ENCODE measurements around the gene MYO3B. TPM values are rescaled to one million over a fixed set of nuclear protein-coding genes. Genes with fewer than 3 reads are reported as not detected.

The MYO3B gene
- total RNA-seq, 2 donors from 2014 or later = 2.0 to 4.7 TPM

DNA sequence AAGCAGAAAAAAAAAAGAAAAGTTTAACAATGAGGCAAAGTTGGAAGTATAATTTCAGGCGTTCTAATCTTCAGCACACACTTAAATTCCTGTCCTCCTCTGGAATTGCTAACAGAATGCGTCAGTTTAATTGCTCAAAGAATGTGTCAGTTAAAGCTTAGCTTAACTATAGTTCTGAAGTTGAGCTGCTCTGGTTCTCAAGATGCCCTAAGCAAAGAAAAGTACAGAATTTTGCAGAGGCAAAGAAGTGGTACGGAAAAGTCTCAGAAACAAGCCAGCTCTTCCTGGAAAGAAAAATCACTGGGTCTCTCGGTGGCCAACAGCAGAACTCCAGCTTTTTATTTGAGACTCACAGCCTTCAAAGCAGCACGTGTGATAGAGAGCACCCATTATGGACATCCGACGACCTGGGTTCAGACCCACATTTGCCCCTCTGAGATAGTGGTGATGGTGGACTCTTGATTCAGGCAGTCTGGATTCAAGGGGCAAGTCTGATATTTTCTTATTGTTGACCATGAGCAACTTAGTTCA, 22.2 kb upstream of the MYO3B start:
- intact Hi-C loops (cut with DNase I) = no loop called here
- DNase-seq = no peak
- ATAC-seq = no peak
- no peaks in the 10 kb centered on the region for H3K9me3 ChIP-seq
- H3K4me1 ChIP-seq = peaks cover 6% of the 10 kb centered on the region
- no peak overlapping the region for H3K4me3 ChIP-seq
- H3K27me3 ChIP-seq = no peaks in the 10 kb centered on the region
- H3K36me3 ChIP-seq (replicated peaks in 1 of 2; ENCODE audit: insufficient read depth in 1 of 2, low read depth in 2 of 2) = no peaks in the 10 kb centered on the region
- no peak for TF ChIP-seq POLR2A (IDR thresholded peaks at IDR 0.05)
- TF ChIP-seq, protein P1, sequence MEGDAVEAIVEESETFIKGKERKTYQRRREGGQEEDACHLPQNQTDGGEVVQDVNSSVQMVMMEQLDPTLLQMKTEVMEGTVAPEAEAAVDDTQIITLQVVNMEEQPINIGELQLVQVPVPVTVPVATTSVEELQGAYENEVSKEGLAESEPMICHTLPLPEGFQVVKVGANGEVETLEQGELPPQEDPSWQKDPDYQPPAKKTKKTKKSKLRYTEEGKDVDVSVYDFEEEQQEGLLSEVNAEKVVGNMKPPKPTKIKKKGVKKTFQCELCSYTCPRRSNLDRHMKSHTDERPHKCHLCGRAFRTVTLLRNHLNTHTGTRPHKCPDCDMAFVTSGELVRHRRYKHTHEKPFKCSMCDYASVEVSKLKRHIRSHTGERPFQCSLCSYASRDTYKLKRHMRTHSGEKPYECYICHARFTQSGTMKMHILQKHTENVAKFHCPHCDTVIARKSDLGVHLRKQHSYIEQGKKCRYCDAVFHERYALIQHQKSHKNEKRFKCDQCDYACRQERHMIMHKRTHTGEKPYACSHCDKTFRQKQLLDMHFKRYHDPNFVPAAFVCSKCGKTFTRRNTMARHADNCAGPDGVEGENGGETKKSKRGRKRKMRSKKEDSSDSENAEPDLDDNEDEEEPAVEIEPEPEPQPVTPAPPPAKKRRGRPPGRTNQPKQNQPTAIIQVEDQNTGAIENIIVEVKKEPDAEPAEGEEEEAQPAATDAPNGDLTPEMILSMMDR (IDR thresholded peaks at IDR 0.05) = no peak
- H3K27ac ChIP-seq = no peak overlapping the region
- 32 to 36% methylated on average over 7 of the region's 7 CpGs for WGBS, 2 donors

DNA sequence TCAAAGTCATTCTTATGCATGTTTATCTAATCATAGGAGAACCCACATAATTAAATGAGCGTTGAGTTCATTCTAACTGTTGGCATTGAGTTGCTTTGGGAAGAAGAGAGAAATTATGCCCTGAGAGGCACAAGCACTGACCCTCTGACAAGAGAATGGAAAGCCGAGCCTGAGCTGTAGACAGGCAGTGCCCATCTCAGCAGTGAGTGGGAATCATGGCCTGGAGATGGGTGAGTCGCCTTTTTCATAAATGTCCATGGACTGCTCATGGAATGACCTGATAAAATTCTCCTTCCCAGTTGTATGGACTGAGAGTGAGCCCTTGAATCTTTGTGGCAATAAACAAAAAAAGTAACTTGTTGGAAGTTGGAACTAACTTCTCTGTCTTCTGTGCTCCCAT, 21.4 kb upstream of the MYO3B start:
- Histone ChIP-seq H3K4me1 (peaks cover 6% of the 10 kb centered on the region), H3K4me3 (no peak overlapping the region), H3K27me3 (no peaks in the 10 kb centered on the region), H3K36me3 (replicated peaks in 1 of 2; ENCODE audit: insufficient read depth in 1 of 2, low read depth in 2 of 2) (no peaks in the 10 kb centered on the region), H3K9me3 (no peaks in the 10 kb centered on the region), H3K27ac (no peak overlapping the region)
- TF ChIP-seq, protein P1 (IDR thresholded peaks at IDR 0.05) = no peak
- TF ChIP-seq POLR2A (IDR thresholded peaks at IDR 0.05) = no peak
- intact Hi-C loops (cut with DNase I) = no loop called here
- DNase-seq = no peak
- 73 to 79% methylated on average over 3 of the region's 3 CpGs for WGBS, 2 donors
- ATAC-seq = no peak

GRCh38 chr2:170157025-170157684, 20.8 kb upstream of the MYO3B start:
- ATAC-seq = no peak
- Histone ChIP-seq H3K36me3 (replicated peaks in 1 of 2; ENCODE audit: insufficient read depth in 1 of 2, low read depth in 2 of 2) (no peaks in the 10 kb centered on the region), H3K9me3 (no peaks in the 10 kb centered on the region), H3K4me3 (no peak overlapping the region), H3K27me3 (no peaks in the 10 kb centered on the region), H3K27ac (no peak overlapping the region), H3K4me1 (peaks cover 6% of the 10 kb centered on the region)
- DNase-seq = no peak
- WGBS, 2 donors = 29 to 41% methylated on average over 3 of the region's 3 CpGs
- intact Hi-C loops (cut with DNase I) = no loop called here
- TF ChIP-seq, protein P1 (IDR thresholded peaks at IDR 0.05) = no peak
- TF ChIP-seq POLR2A (IDR thresholded peaks at IDR 0.05) = no peak

DNA sequence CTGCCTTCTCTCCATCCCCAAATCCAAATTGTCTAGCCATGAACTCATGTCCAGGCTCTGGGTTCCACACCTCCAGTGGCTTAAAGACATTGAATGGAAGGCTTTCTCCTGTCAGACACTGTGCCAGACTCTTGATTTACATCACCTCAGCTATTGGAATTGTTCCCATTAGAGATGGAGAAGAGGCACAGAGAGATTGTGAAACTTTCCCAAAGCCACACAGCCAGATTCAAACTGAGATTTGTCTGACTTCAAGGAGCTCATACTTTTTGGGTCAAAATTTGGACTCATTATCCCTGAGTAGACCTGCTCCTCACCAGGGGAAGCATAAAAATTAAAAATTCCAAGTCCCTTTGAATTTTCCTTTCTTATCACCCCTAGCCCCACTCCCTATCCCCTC, 18.9 kb upstream of the MYO3B start:
- no peak for ATAC-seq
- TF ChIP-seq, protein P1 (IDR thresholded peaks at IDR 0.05) = no peak
- no peak for TF ChIP-seq POLR2A (IDR thresholded peaks at IDR 0.05)
- no peaks in the 10 kb centered on the region for H3K9me3 ChIP-seq

More for the DNA sequence above, 18.9 kb upstream of the MYO3B start:
- peaks cover 6% of the 10 kb centered on the region for H3K4me1 ChIP-seq
- no peaks in the 10 kb centered on the region for H3K36me3 ChIP-seq (replicated peaks in 1 of 2; ENCODE audit: insufficient read depth in 1 of 2, low read depth in 2 of 2)
- H3K27me3 ChIP-seq = no peaks in the 10 kb centered on the region
- no peak overlapping the region for H3K4me3 ChIP-seq
- intact Hi-C loops (cut with DNase I) = no loop called here
- H3K27ac ChIP-seq = no peak overlapping the region
- no peak for DNase-seq

Measured in body of pancreas (tissue), 4 donors.